ENCODE measurements around the gene KLHL33.

The KLHL33 gene

GRCh38 chr14:20412876-20413743, 22.9 kb downstream of the KLHL33 start, which contains the start of gene TEP1:
Gene TEP1, minus strand, starts transcription at chr14:20413501. Its CDS starts 5,062 bp downstream, at chr14:20408439.
- peak; percentile 64 for DNase-seq (ENCODE audit: low read depth)

GRCh38 chr14:20412411-20412810, 23.6 kb downstream of the KLHL33 start:
- no peak for DNase-seq (ENCODE audit: low read depth)

GRCh38 chr14:20409226-20409625, 26.7 kb downstream of the KLHL33 start:
- no peak for DNase-seq (ENCODE audit: low read depth)

- no peak for DNase-seq (ENCODE audit: low read depth)
Measured at GRCh38 chr14:20403521-20403920, 32.4 kb downstream of the KLHL33 start.

- DNase-seq (ENCODE audit: low read depth): no peak
Measured at GRCh38 chr14:20400965-20401593, 34.9 kb downstream of the KLHL33 start.

GRCh38 chr14:20400589-20400964, 35.4 kb downstream of the KLHL33 start:
- DNase-seq (ENCODE audit: low read depth): no peak

GRCh38 chr14:20397511-20397910, 38.5 kb downstream of the KLHL33 start:
- DNase-seq (ENCODE audit: low read depth): no peak

- no peak for DNase-seq (ENCODE audit: low read depth)
Measured at GRCh38 chr14:20391505-20391904, 44.5 kb downstream of the KLHL33 start.

GRCh38 chr14:20388159-20388558, 47.8 kb downstream of the KLHL33 start:
- no peak for DNase-seq (ENCODE audit: low read depth)

GRCh38 chr14:20387576-20387975, 48.4 kb downstream of the KLHL33 start:
- DNase-seq (ENCODE audit: low read depth): no peak

- no peak for DNase-seq (ENCODE audit: low read depth)
Measured at GRCh38 chr14:20386276-20386855, 49.6 kb downstream of the KLHL33 start.

- no peak for DNase-seq (ENCODE audit: low read depth)
Measured at GRCh38 chr14:20384886-20385285, 51.1 kb downstream of the KLHL33 start.

GRCh38 chr14:20384321-20384720, 51.6 kb downstream of the KLHL33 start:
- DNase-seq (ENCODE audit: low read depth): no peak

- no peak for DNase-seq (ENCODE audit: low read depth)
Measured at GRCh38 chr14:20383636-20384035, 52.3 kb downstream of the KLHL33 start.

GRCh38 chr14:20383032-20383431, 52.9 kb downstream of the KLHL33 start:
- DNase-seq (ENCODE audit: low read depth): no peak

- no peak for DNase-seq (ENCODE audit: low read depth)
Measured at GRCh38 chr14:20382526-20382925, 53.4 kb downstream of the KLHL33 start.

- no peak for DNase-seq (ENCODE audit: low read depth)
Measured at GRCh38 chr14:20381341-20381740, 54.6 kb downstream of the KLHL33 start.

- DNase-seq (ENCODE audit: low read depth): no peak
Measured at GRCh38 chr14:20380681-20381080, 55.3 kb downstream of the KLHL33 start.

- no peak for DNase-seq (ENCODE audit: low read depth)
Measured at GRCh38 chr14:20379743-20380142, 56.2 kb downstream of the KLHL33 start.

GRCh38 chr14:20377171-20377570, 58.8 kb downstream of the KLHL33 start:
- no peak for DNase-seq (ENCODE audit: low read depth)

- DNase-seq (ENCODE audit: low read depth): no peak
Measured at GRCh38 chr14:20376071-20376588, 59.8 kb downstream of the KLHL33 start.

Measured in stimulated activated CD8-positive, alpha-beta memory T cell treated with anti-CD3 and anti-CD28 coated beads, Interleukin-7, amount 100 ng/mL, for 24 hours (primary cell).